K562 (cell line): ENCODE data around the gene TRIM65. TPM values are rescaled to one million over a fixed set of nuclear protein-coding genes. Genes with fewer than 3 reads are reported as not detected.
A peak's percentile ranks its signal among the peaks of the same experiment; 100 is the strongest.

ENCODE experiments used
- ARID1B ChIP-seq: fragments of 450-650 bp; IDR thresholded peaks from 2 replicates; pipeline ENCODE4 v1.6.1; 2016; ENCODE audit warnings: antibody characterized with exemption, mild to moderate bottlenecking, inconsistent platforms
- ASH1L ChIP-seq: fragments of 450-650 bp; IDR thresholded peaks from 2 replicates; pipeline ENCODE4 v1.6.1; 2018; ENCODE audit warnings: borderline replicate concordance, mild to moderate bottlenecking, low read depth; ENCODE audit not compliant: partially characterized antibody
- ATF2 ChIP-seq: sonication (generic); formaldehyde crosslinking; IDR thresholded peaks from 2 replicates; pipeline ENCODE4 v1.8.1; 2022; ENCODE audit warnings: missing genetic modification reagents
- BACH1 ChIP-seq: fragments of 200-800 bp; sonication (Bioruptor generic); IDR thresholded peaks from 2 replicates; pipeline ENCODE4 v1.6.1; 2016; ENCODE audit warnings: missing genetic modification characterization, missing compliant biosample characterization
- CHCHD3 ChIP-seq: fragments of 250-450 bp; sonication (Bioruptor Pico); IDR thresholded peaks from 2 replicates; pipeline ENCODE4 v2.1.2; 2022; ENCODE audit warnings: mild to moderate bottlenecking
- CREM ChIP-seq: IDR thresholded peaks from 2 replicates; pipeline ENCODE4 v1.6.1; 2014; ENCODE audit warnings: antibody characterized with exemption, low read depth
- DDX20 ChIP-seq: fragments of 450-650 bp; IDR thresholded peaks from 2 replicates; pipeline ENCODE4 v1.6.1; 2016; ENCODE audit warnings: missing genetic modification characterization, low read depth, mild to moderate bottlenecking, missing compliant biosample characterization, moderate library complexity
- EP400 ChIP-seq: fragments of 450-650 bp; IDR thresholded peaks from 2 replicates; pipeline ENCODE4 v1.6.1; 2017; ENCODE audit warnings: antibody characterized with exemption, mild to moderate bottlenecking, moderate library complexity
- ID3 ChIP-seq, 2 experiments: fragments of 250-450 bp in 1 of 2; fragments of 450-650 bp in 1 of 2; sonication (Bioruptor Pico) in 1 of 2; IDR thresholded peaks; 2 replicates each; pipeline versions ENCODE4 v1.6.1 to v1.8.0; 2016 to 2021; ENCODE audit warnings: mild to moderate bottlenecking in 2 of 2, moderate library complexity in 2 of 2, missing compliant biosample characterization in 1 of 2, missing genetic modification characterization in 1 of 2
- IRF9 ChIP-seq: fragments of 450-650 bp; IDR thresholded peaks from 2 replicates; pipeline ENCODE4 v1.6.1; 2016; ENCODE audit warnings: missing biosample characterization, missing genetic modification characterization
- MBD1 ChIP-seq: fragments of 250-450 bp; sonication (Bioruptor Pico); IDR thresholded peaks from 2 replicates; pipeline ENCODE4 v1.8.0; 2022; ENCODE audit warnings: inconsistent platforms
- MECOM ChIP-seq: fragments of 250-450 bp; sonication (Bioruptor Pico); IDR thresholded peaks from 2 replicates; pipeline ENCODE4 v1.8.0; 2022; ENCODE audit warnings: inconsistent platforms
- MITF ChIP-seq: IDR thresholded peaks from 2 replicates; pipeline ENCODE4 v1.6.1; 2014; ENCODE audit warnings: antibody characterized with exemption
- NR2F6 ChIP-seq: fragments of 450-650 bp; formaldehyde crosslinking; IDR thresholded peaks from 2 replicates; pipeline ENCODE4 v1.4.0; 2020; ENCODE audit warnings: mild to moderate bottlenecking
- RBM15 ChIP-seq: fragments of 200-400 bp; formaldehyde crosslinking; IDR thresholded peaks from 2 replicates; pipeline ENCODE4 v1.6.1; 2018; ENCODE audit warnings: mild to moderate bottlenecking, low read length, moderate library complexity; ENCODE audit not compliant: insufficient read depth
- RNF2 ChIP-seq: sonication (generic); IDR thresholded peaks from 2 replicates; pipeline ENCODE4 v1.6.1; 2016
- SAFB2 ChIP-seq: fragments of 200-400 bp; formaldehyde crosslinking; IDR thresholded peaks from 2 replicates; pipeline ENCODE4 v1.6.1; 2018; ENCODE audit warnings: borderline replicate concordance, low read length, low read depth, moderate library complexity; ENCODE audit not compliant: severe bottlenecking
- SPI1 ChIP-seq: IDR thresholded peaks from 2 replicates; pipeline ENCODE4 v1.6.1; 2011; ENCODE audit warnings: low read depth, low read length, control low read depth, borderline replicate concordance
- STAT5A ChIP-seq: IDR thresholded peaks from 2 replicates; pipeline ENCODE4 v1.6.1; 2012; ENCODE audit warnings: low read length, inconsistent platforms, borderline replicate concordance
- TSC22D4 ChIP-seq: fragments of 450-650 bp; IDR thresholded peaks from 2 replicates; pipeline ENCODE4 v1.6.1; 2016; ENCODE audit warnings: missing genetic modification characterization, missing biosample characterization, control low read depth
- ZNF121 ChIP-seq: sonication (generic); formaldehyde crosslinking; conservative IDR thresholded peaks from 2 replicates; pipeline ENCODE4 v1.8.0; 2022; ENCODE audit warnings: missing genetic modification reagents
- ZNF77 ChIP-seq: fragments of 250-450 bp; sonication (Bioruptor Pico); IDR thresholded peaks from 2 replicates; pipeline ENCODE4 v1.5.0; 2020
- polyA plus RNA-seq, 8 experiments: library from polyadenylated mRNA; depleted of rRNA in 4 of 8; stranded (reverse) in 5 of 8; unstranded in 3 of 8; fragments of >200 nt; fragmentation: Nextera tagmentation in 2 of 8; fragmentation: Illumina TruSeq in 1 of 8; extraction: Ambion mirVana in 2 of 8; extraction: Trizol in 1 of 8; gene quantifications; 2 replicates each; pipeline versions ENCODE4 v1.2.1 to v1.2.3, GENCODE V29; 2011 to 2014; ENCODE audit warnings: inconsistent platforms in 1 of 8, missing spikeins in 1 of 8
- total RNA-seq, 7 experiments: library from RNA; depleted of rRNA in 6 of 7; stranded (reverse); fragments of >200 nt in 6 of 7; fragmentation: Illumina TruSeq in 2 of 7; extraction: Trizol in 2 of 7; gene quantifications; 2 replicates each; pipeline versions ENCODE4 v1.2.1 to v1.2.3, GENCODE V29; 2011 to 2021; ENCODE audit warnings: low replicate concordance in 1 of 7

TRIM65 gene
- total and polyA plus RNA-seq, 9 of the 15 experiments (the other 6 are each of a cell fraction or from before 2014, with no cell fraction given): 2.8 to 45.7 (median 22.9) TPM

- TF ChIP-seq IRF9 (tag) (no peak), ZNF121 (CRISPR knock-in tag) (no peak), ASH1L (no peak), CHCHD3 (CRISPR knock-in tag) (no peak), MBD1 (CRISPR knock-in tag) (no peak), SPI1 (no peak), DDX20 (tag) (no peak), RBM15 (no peak), EP400 (peak; percentile 80; the same call in 1 of the 2 replicates), ATF2 (no peak), MITF (no peak), RNF2 (0 out of 2 replicates have a peak, but pooled peaks have one; percentile 6), MECOM (CRISPR knock-in tag) (no peak), CREM (peak; percentile 83), STAT5A (no peak), TSC22D4 (tag) (no peak), SAFB2 (no peak), BACH1 (tag) (no peak), ZNF77 (CRISPR knock-in tag) (no peak), ARID1B (no peak; the same call in 1 of the 2 replicates), NR2F6 (CRISPR knock-in tag) (no peak), ID3 (CRISPR knock-in tag; IDR thresholded peaks at IDR 0.05) (no peak), ID3 (tag; IDR thresholded peaks at IDR 0.05) (0 out of 2 replicates have a peak, but pooled peaks have one; percentile 25)
Measured at GRCh38 chr17:75896415-75897159, at the start of gene TRIM65 (continued).
